ENCODE results near the gene OMP. TPM values are rescaled to one million over a fixed set of nuclear protein-coding genes. Genes with fewer than 3 reads are reported as not detected.

OMP gene
- total RNA-seq, 1 donor: not detected

- Histone ChIP-seq H3K27ac (ENCODE audit: low read depth, low read length) (no peak overlapping the region), H3K79me2 (ENCODE audit: insufficient read depth, low read length) (no peaks in the 10 kb centered on the region), H3K4me2 (ENCODE audit: insufficient read depth, low read length) (no peak overlapping the region), H3K4me1 (ENCODE audit: insufficient read depth, low read length) (no peaks in the 10 kb centered on the region), H3K9me3 (ENCODE audit: low read depth, low read length) (no peaks in the 10 kb centered on the region), H3K27me3 (ENCODE audit: insufficient read depth, low read length) (peaks cover 10% of the 10 kb centered on the region), H4K20me1 (ENCODE audit: insufficient read depth, low read length) (no peaks in the 10 kb centered on the region), H3K36me3 (ENCODE audit: insufficient read depth, low read length) (no peaks in the 10 kb centered on the region), H3K4me3 (ENCODE audit: insufficient read depth, low read length) (no peak overlapping the region), H2AFZ (ENCODE audit: low read length) (no peak overlapping the region)
- TF ChIP-seq CTCF (IDR thresholded peaks at IDR 0.05; ENCODE audit: extremely low read depth, low read depth, low read length): no peak
- no peak for DNase-seq (ENCODE audit: insufficient read length, low spot score, missing footprints)
Observed at GRCh38 chr11:77055101-77055561, 47.5 kb upstream of the OMP start.

- no peak for DNase-seq (ENCODE audit: insufficient read length, low spot score, missing footprints)
- no peak overlapping the region for H3K4me3 ChIP-seq (ENCODE audit: insufficient read depth, low read length)
- no peaks in the 10 kb centered on the region for H3K4me1 ChIP-seq (ENCODE audit: insufficient read depth, low read length)
- TF ChIP-seq CTCF (IDR thresholded peaks at IDR 0.05; ENCODE audit: extremely low read depth, low read depth, low read length): no peak
- H3K9me3 ChIP-seq (ENCODE audit: low read depth, low read length): no peaks in the 10 kb centered on the region
- H3K4me2 ChIP-seq (ENCODE audit: insufficient read depth, low read length): no peak overlapping the region
- peaks cover 10% of the 10 kb centered on the region for H3K27me3 ChIP-seq (ENCODE audit: insufficient read depth, low read length)
- H4K20me1 ChIP-seq (ENCODE audit: insufficient read depth, low read length): no peaks in the 10 kb centered on the region
- no peaks in the 10 kb centered on the region for H3K36me3 ChIP-seq (ENCODE audit: insufficient read depth, low read length)
- no peak overlapping the region for H3K27ac ChIP-seq (ENCODE audit: low read depth, low read length)
- no peaks in the 10 kb centered on the region for H3K79me2 ChIP-seq (ENCODE audit: insufficient read depth, low read length)
- H2AFZ ChIP-seq (ENCODE audit: low read length): no peak overlapping the region
Observed at GRCh38 chr11:77055913-77056312, 46.7 kb upstream of the OMP start.

GRCh38 chr11:77056814-77057402 lies 45.7 kb upstream of the OMP start:
- TF ChIP-seq CTCF (IDR thresholded peaks at IDR 0.05; ENCODE audit: extremely low read depth, low read depth, low read length): no peak
- no peaks in the 10 kb centered on the region for H3K4me1 ChIP-seq (ENCODE audit: insufficient read depth, low read length)
- H3K9me3 ChIP-seq (ENCODE audit: low read depth, low read length): no peaks in the 10 kb centered on the region

GRCh38 chr11:77057938-77058474 lies 44.6 kb upstream of the OMP start:
- DNase-seq (ENCODE audit: insufficient read length, low spot score, missing footprints): no peak
- no peak overlapping the region for H3K27ac ChIP-seq (ENCODE audit: low read depth, low read length)
- H4K20me1 ChIP-seq (ENCODE audit: insufficient read depth, low read length): no peaks in the 10 kb centered on the region
- H3K4me2 ChIP-seq (ENCODE audit: insufficient read depth, low read length): no peak overlapping the region
- H2AFZ ChIP-seq (ENCODE audit: low read length): no peak overlapping the region
- no peak for TF ChIP-seq CTCF (IDR thresholded peaks at IDR 0.05; ENCODE audit: extremely low read depth, low read depth, low read length)
- no peak overlapping the region for H3K4me3 ChIP-seq (ENCODE audit: insufficient read depth, low read length)
- H3K79me2 ChIP-seq (ENCODE audit: insufficient read depth, low read length): no peaks in the 10 kb centered on the region
- peaks cover 10% of the 10 kb centered on the region for H3K27me3 ChIP-seq (ENCODE audit: insufficient read depth, low read length)
- H3K36me3 ChIP-seq (ENCODE audit: insufficient read depth, low read length): no peaks in the 10 kb centered on the region
- no peaks in the 10 kb centered on the region for H3K9me3 ChIP-seq (ENCODE audit: low read depth, low read length)
- no peaks in the 10 kb centered on the region for H3K4me1 ChIP-seq (ENCODE audit: insufficient read depth, low read length)

More at GRCh38 chr11:77056814-77057402, 45.7 kb upstream of the OMP start:
- Histone ChIP-seq H3K27ac (ENCODE audit: low read depth, low read length) (no peak overlapping the region), H2AFZ (ENCODE audit: low read length) (no peak overlapping the region), H3K27me3 (ENCODE audit: insufficient read depth, low read length) (peaks cover 10% of the 10 kb centered on the region), H3K4me2 (ENCODE audit: insufficient read depth, low read length) (no peak overlapping the region), H3K36me3 (ENCODE audit: insufficient read depth, low read length) (no peaks in the 10 kb centered on the region), H3K79me2 (ENCODE audit: insufficient read depth, low read length) (no peaks in the 10 kb centered on the region), H3K4me3 (ENCODE audit: insufficient read depth, low read length) (no peak overlapping the region), H4K20me1 (ENCODE audit: insufficient read depth, low read length) (no peaks in the 10 kb centered on the region)
- no peak for DNase-seq (ENCODE audit: insufficient read length, low spot score, missing footprints)

Data from osteoblast (primary cell).